HepG2 (cell line): ENCODE results near the gene TGM1. TPM values are rescaled to one million over a fixed set of nuclear protein-coding genes. Genes with fewer than 3 reads are reported as not detected.
A peak's percentile ranks its signal among the peaks of the same experiment; 100 is the strongest.

Source experiments
- AKNA ChIP-seq: sonication (generic); formaldehyde crosslinking; IDR thresholded peaks from 2 replicates; pipeline ENCODE4 v1.4.0; 2020; ENCODE audit warnings: missing genetic modification reagents, borderline replicate concordance
- ATF5 ChIP-seq: sonication (generic); formaldehyde crosslinking; IDR thresholded peaks from 2 replicates; pipeline ENCODE4 v1.4.0; 2020; ENCODE audit warnings: mild to moderate bottlenecking, low read depth, missing genetic modification reagents
- ELF3 ChIP-seq: IDR thresholded peaks from 2 replicates; pipeline ENCODE4 v1.6.1; 2016; ENCODE audit warnings: missing genetic modification reagents, missing compliant biosample characterization
- FOXO1 ChIP-seq: sonication (generic); formaldehyde crosslinking; IDR thresholded peaks from 2 replicates; pipeline ENCODE4 v1.4.0; 2020; ENCODE audit warnings: missing genetic modification reagents
- IKZF5 ChIP-seq: IDR thresholded peaks from 2 replicates; pipeline ENCODE4 v1.6.1; 2018; ENCODE audit warnings: missing genetic modification reagents, mild to moderate bottlenecking, missing compliant biosample characterization
- MXD3 ChIP-seq: IDR thresholded peaks from 2 replicates; pipeline ENCODE4 v1.6.1; 2016; ENCODE audit warnings: mild to moderate bottlenecking, missing biosample characterization, missing genetic modification reagents
- PAXIP1 ChIP-seq: sonication (generic); formaldehyde crosslinking; conservative IDR thresholded peaks from 2 replicates; pipeline ENCODE4 v1.4.0; 2020; ENCODE audit warnings: mild to moderate bottlenecking, missing genetic modification reagents, moderate library complexity
- SIN3B ChIP-seq: fragments of 150-350 bp; IDR thresholded peaks from 2 replicates; pipeline ENCODE4 v1.6.1; 2014; ENCODE audit warnings: low read length
- SOX6 ChIP-seq, 2 experiments: fragments of 450-650 bp in 1 of 2; sonication (generic) in 1 of 2; formaldehyde crosslinking in 1 of 2; IDR thresholded peaks; 2 replicates each; pipeline versions ENCODE4 v1.4.0 to v1.6.1; 2017 to 2020; ENCODE audit warnings: antibody characterized with exemption in 1 of 2, mild to moderate bottlenecking in 1 of 2, missing genetic modification reagents in 1 of 2
- ZBTB38 ChIP-seq: sonication (generic); formaldehyde crosslinking; IDR thresholded peaks from 2 replicates; pipeline ENCODE4 v1.5.1; 2020; ENCODE audit warnings: mild to moderate bottlenecking, missing genetic modification reagents
- ZNF558 ChIP-seq: sonication (generic); formaldehyde crosslinking; IDR thresholded peaks from 2 replicates; pipeline ENCODE4 v1.9.0; 2022; ENCODE audit warnings: mild to moderate bottlenecking, missing genetic modification reagents, borderline replicate concordance
- ZNF562 ChIP-seq: sonication (generic); formaldehyde crosslinking; IDR thresholded peaks from 2 replicates; pipeline ENCODE4 v1.8.0; 2022; ENCODE audit warnings: missing genetic modification reagents, borderline replicate concordance
- ZNF670 ChIP-seq: sonication (generic); formaldehyde crosslinking; IDR thresholded peaks from 2 replicates; pipeline ENCODE4 v1.8.0; 2022; ENCODE audit warnings: mild to moderate bottlenecking, missing genetic modification reagents, borderline replicate concordance
- ZNF788 ChIP-seq: sonication (generic); formaldehyde crosslinking; IDR thresholded peaks from 2 replicates; pipeline ENCODE4 v1.5.0; 2020; ENCODE audit warnings: mild to moderate bottlenecking, missing genetic modification reagents, borderline replicate concordance
- ZNF800 ChIP-seq: sonication (generic); formaldehyde crosslinking; IDR thresholded peaks from 2 replicates; pipeline ENCODE4 v1.4.0; 2020; ENCODE audit warnings: missing genetic modification reagents
- polyA plus RNA-seq, 8 experiments: library from polyadenylated mRNA; depleted of rRNA in 3 of 8; stranded (reverse) in 7 of 8; unstranded in 1 of 8; fragments of >200 nt; fragmentation: Illumina TruSeq in 4 of 8; extraction: Trizol in 4 of 8; gene quantifications; 2 replicates each; pipeline versions ENCODE4 v1.2.1 to v1.2.3, GENCODE V29; 2011 to 2016; ENCODE audit warnings: low read depth in 4 of 8, missing spikeins in 1 of 8, mixed read lengths in 1 of 8; ENCODE audit not compliant: insufficient read depth in 1 of 8
- total RNA-seq, 5 experiments: library from RNA; depleted of rRNA; stranded (reverse); fragments of >200 nt; fragmentation: Illumina TruSeq; extraction: Trizol; gene quantifications; 2 replicates each; pipeline ENCODE4 v1.2.3, GENCODE V29; 2016; ENCODE audit warnings: low read depth in 1 of 5

Gene TGM1
- total and polyA plus RNA-seq, 2 of the 13 experiments (the other 11 are each of a cell fraction or from before 2014, with no cell fraction given): 3.2 to 10.6 TPM

GRCh38 chr14:24255931-24256711, 6.9 kb downstream of the TGM1 start (continued):
- TF ChIP-seq ELF3 (CRISPR knock-in tag): no peak
- no peak for TF ChIP-seq ZNF800 (CRISPR knock-in tag)
- TF ChIP-seq ATF5: no peak
- no peak for TF ChIP-seq SIN3B
- TF ChIP-seq ZNF670: no peak
- TF ChIP-seq MXD3 (CRISPR knock-in tag): no peak
- TF ChIP-seq AKNA (CRISPR knock-in tag): no peak
- TF ChIP-seq ZBTB38 (CRISPR knock-in tag): peak; percentile 87; the same call in 1 of the 2 replicates
- TF ChIP-seq IKZF5 (CRISPR knock-in tag): no peak; the same call in 1 of the 2 replicates
- no peak for TF ChIP-seq SOX6 (IDR thresholded peaks at IDR 0.05)
- TF ChIP-seq SOX6 (CRISPR knock-in tag; IDR thresholded peaks at IDR 0.05): peak; percentile 90
- TF ChIP-seq PAXIP1: peak; percentile 92
- peak; percentile 63; the same call in 1 of the 2 replicates for TF ChIP-seq FOXO1 (CRISPR knock-in tag)
- TF ChIP-seq ZNF788: peak; percentile 42; the same call in 1 of the 2 replicates
- no peak for TF ChIP-seq ZNF562
- 0 out of 2 replicates have a peak, but pooled peaks have one; percentile 40 for TF ChIP-seq ZNF558 (CRISPR knock-in tag)
